GM12891 (cell line): ENCODE data around the gene SLCO3A1.

ENCODE experiments used
- POLR2A ChIP-seq: IDR thresholded peaks from 2 replicates; pipeline ENCODE4 v1.6.1; 2011; ENCODE audit warnings: low read depth, low read length, control low read depth
- POLR2AphosphoS5 ChIP-seq: IDR thresholded peaks from 2 replicates; pipeline ENCODE4 v1.6.1; 2011; ENCODE audit warnings: low read depth, low read length, control low read depth
- SPI1 ChIP-seq: IDR thresholded peaks from 2 replicates; pipeline ENCODE4 v1.6.1; 2011; ENCODE audit warnings: low read depth, low read length, control low read depth
- TAF1 ChIP-seq: IDR thresholded peaks from 2 replicates; pipeline ENCODE4 v1.6.1; 2011; ENCODE audit warnings: low read depth, low read length, control low read depth

DNA sequence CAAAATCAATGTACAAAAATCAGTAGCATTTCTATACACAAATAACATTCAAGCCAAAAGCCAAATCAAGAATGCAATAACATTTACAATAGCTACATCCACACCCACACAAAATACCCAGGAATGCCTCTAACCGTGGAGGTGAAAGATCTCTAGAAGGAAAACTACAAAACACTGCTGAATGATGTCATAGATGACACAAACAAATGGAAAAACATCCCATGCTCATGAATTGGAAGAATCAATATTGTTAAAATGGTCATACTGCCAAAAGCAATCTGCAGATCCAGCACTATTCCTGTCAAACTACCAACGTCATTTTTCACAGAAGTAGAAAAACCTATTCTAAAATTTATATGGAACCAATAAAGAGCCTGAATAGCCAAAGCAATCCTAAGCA lies 143.7 kb downstream of the SLCO3A1 start:
- no peak for TF ChIP-seq POLR2A
- no peak for TF ChIP-seq POLR2AphosphoS5
- TF ChIP-seq TAF1: no peak
- TF ChIP-seq SPI1: no peak
